Fibroblast of skin of scalp (primary cell): Measurements from ENCODE around the gene OR12D1.

ENCODE experiments used
- DNase-seq: peaks from one replicate; pipeline ENCODE4 v3.0.0-alpha.2; 2013

Gene OR12D1

GRCh38 chr6:29465801-29466200, 51.1 kb downstream of the OR12D1 start:
- no peak for DNase-seq

DNA sequence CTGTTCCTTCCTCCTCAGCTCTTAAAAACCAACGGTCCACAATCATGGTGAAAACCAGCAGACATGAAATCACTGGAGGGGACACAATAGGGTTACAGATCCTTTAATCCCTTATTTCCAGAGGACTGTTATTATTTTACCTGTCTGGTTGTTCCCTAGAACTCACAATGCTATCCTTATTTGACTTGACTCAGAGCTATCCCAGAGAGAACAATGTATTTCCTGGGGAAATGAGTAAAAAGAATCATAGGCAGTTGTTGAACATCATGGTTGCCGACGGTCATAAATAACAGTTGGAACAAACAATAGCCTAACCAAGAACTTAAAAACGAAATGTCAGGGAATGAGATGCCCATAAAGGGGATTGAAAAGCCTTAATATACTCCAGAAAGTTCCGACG, 51.5 kb downstream of the OR12D1 start:
- DNase-seq: no peak
